Activated naive CD8-positive, alpha-beta T cell treated with anti-CD3 and anti-CD28 coated beads, Interleukin-2, amount 50 U/mL, for 24 hours (primary cell): ENCODE results near the gene SPATA17.
"Not testable (repeated sequence)": the region's sequence is repeated elsewhere in the genome, so short reads cannot be mapped to it uniquely, and the experiment has no call there.

Experiments used
- ATAC-seq: fragments of 150-1000 bp; cut with Tn5 transposase; one replicate; pipeline ENCODE4 v1.10.0; 2021
- DNase-seq: peaks from one replicate; pipeline ENCODE4 v3.0.0; 2021
- H3K27ac Mint-ChIP-seq: one replicate; pipeline ENCODE4 v1.8.0; 2021; ENCODE audit warnings: mild to moderate bottlenecking, mixed read lengths
- H3K27me3 Mint-ChIP-seq: one replicate; pipeline ENCODE4 v1.8.0; 2021; ENCODE audit warnings: mixed read lengths
- H3K36me3 Mint-ChIP-seq: one replicate; pipeline ENCODE4 v1.8.0; 2021; ENCODE audit warnings: low read depth, mixed read lengths
- H3K4me1 Mint-ChIP-seq: one replicate; pipeline ENCODE4 v1.8.0; 2021; ENCODE audit warnings: mixed read lengths
- H3K4me3 Mint-ChIP-seq: one replicate; pipeline ENCODE4 v1.8.0; 2021; ENCODE audit warnings: mild to moderate bottlenecking, moderate library complexity, mixed read lengths
- H3K9me3 Mint-ChIP-seq: one replicate; pipeline ENCODE4 v1.8.0; 2021; ENCODE audit warnings: mixed read lengths

The SPATA17 gene, protein sequence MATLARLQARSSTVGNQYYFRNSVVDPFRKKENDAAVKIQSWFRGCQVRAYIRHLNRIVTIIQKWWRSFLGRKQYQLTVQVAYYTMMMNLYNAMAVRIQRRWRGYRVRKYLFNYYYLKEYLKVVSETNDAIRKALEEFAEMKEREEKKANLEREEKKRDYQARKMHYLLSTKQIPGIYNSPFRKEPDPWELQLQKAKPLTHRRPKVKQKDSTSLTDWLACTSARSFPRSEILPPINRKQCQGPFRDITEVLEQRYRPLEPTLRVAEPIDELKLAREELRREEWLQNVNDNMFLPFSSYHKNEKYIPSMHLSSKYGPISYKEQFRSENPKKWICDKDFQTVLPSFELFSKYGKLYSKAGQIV

DNA sequence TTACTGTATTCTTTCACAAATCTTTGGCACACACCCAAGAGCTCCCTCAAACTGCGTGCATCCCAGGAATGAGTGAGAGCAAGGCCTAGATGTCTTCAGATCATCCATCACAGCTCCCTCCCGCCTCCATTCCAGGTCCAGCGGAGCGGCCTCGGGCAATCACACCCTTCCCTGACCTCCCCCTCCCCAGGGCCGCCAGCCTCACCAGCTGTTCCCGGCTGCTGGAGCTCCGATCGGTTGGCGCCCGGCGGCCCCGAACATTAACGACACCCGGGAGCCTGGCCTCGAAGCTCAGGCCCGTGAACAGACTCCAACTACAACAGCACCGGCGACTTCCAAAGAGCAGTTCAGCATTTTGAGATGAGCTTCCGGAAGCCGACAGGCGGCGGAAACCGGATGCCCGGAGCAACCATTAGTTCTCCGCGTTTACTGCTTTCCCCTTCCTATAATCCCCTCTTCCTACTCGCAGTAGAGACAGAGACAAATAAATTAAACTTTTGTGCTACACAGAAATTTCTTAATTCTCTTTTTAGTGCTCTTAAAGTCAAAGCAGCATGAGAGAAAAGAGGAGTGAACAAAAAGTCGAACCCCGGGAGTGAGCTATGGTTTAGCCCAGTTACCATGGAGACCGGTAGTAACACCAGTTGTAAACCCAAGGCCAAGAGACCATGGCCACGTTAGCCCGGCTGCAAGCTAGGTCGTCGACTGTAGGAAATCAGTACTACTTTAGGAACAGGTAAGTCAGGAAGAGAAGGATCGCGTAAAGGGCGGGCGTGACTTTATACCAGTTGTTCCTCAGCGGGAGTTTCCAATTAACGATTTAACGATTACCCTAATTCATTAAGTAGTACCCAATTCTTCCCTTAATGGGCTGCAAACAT lies at the start of gene SPATA17, which contains the start of gene GPATCH2:
SPATA17 (plus strand) TSS at position 634 of the 881 bp plus-strand sequence; CDS start at position 669, 35 bp downstream.
GPATCH2 (minus strand) TSS at position 380 of the 881 bp plus-strand sequence; CDS start at position 261, 119 bp downstream.
- Mint-ChIP-seq H3K27me3 (peaks cover 5% of the 10 kb centered on the region), H3K4me1 (peaks cover 46% of the 10 kb centered on the region), H3K36me3 (no peaks in the 10 kb centered on the region), H3K27ac (peak within 1 kb of the TSS; percentile 100), H3K9me3 (no peaks in the 10 kb centered on the region), H3K4me3 (peak within 1 kb of the TSS; percentile 93)
- DNase-seq (peak; percentile 67), ATAC-seq (peak; percentile 84)

DNA sequence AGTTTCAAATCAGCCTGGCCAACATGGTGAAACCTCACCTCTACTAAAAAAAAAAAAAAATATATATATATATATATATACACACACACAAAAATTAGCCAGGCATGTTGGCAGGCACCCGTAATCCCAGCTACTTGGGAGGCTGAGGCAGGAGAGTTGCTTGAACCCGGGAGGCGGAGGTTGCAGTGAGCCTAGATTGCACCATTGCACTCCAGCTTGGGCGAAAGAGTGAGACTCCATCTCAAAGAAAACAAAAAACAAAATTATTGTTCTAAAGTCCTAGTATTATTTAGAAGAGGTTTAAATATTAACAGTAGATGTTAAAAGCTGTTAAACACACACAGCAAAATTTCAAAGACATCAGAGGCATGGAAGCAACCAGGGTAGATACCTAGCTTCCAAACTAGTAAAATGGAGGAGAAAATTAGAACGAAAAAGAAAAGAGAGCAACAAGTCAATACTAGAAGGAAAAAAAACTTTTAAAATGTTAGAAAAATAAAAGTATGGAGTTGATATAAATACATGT lies 46.8 kb upstream of the SPATA17 start:
- DNase-seq, H3K27me3 Mint-ChIP-seq, H3K4me3 Mint-ChIP-seq, ATAC-seq, H3K27ac Mint-ChIP-seq, H3K4me1 Mint-ChIP-seq, H3K9me3 Mint-ChIP-seq: not testable (repeated sequence)
- H3K36me3 Mint-ChIP-seq, result peaks cover 10% of the 10 kb centered on the region

DNA sequence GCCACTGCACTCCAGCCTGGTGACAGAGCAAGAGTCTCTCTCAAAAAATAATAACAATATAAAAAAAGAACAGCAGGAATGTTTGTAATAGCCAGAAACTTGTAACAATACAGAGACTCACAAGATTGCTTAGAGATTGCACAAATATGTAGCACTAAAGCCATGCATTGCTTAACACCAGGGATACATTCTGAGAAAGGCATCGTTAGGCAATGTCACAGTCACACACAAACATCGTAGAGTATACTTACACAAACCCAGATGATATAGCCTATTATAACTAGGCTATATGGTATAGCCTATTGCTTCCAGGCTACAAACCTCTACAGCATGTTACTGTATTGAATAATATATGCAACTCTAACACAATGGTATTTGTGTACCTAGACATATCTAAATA lies 45.6 kb upstream of the SPATA17 start:
- Mint-ChIP-seq H3K36me3 (peaks cover 12% of the 10 kb centered on the region), H3K9me3 (peaks cover 4% of the 10 kb centered on the region), H3K27ac (no peak overlapping the region), H3K4me1 (no peaks in the 10 kb centered on the region), H3K4me3 (no peak overlapping the region), H3K27me3 (no peaks in the 10 kb centered on the region)
- ATAC-seq (no peak), DNase-seq (no peak)

DNA sequence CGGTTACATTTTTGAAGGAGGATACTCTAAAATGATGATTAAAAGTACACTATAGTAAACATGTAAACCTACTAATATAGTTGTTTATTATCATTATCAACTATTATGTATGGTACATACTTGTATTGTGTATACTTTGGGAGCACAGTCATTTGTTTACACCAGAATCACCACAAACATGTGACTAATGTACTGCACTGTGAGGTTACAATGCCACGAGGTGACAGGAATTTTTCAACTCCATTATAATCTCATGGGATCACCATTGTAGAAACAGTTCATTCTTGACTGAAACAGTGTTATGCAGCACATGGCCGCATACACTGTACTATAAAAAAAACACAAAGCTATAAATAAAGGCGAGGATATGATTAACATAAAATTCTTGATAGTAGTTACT lies 44.6 kb upstream of the SPATA17 start:
- Mint-ChIP-seq H3K27ac (no peak overlapping the region), H3K36me3 (peaks cover 6% of the 10 kb centered on the region), H3K9me3 (peaks cover 4% of the 10 kb centered on the region), H3K4me3 (no peak overlapping the region), H3K4me1 (no peaks in the 10 kb centered on the region), H3K27me3 (no peaks in the 10 kb centered on the region)
- DNase-seq, result no peak
- ATAC-seq, result no peak

DNA sequence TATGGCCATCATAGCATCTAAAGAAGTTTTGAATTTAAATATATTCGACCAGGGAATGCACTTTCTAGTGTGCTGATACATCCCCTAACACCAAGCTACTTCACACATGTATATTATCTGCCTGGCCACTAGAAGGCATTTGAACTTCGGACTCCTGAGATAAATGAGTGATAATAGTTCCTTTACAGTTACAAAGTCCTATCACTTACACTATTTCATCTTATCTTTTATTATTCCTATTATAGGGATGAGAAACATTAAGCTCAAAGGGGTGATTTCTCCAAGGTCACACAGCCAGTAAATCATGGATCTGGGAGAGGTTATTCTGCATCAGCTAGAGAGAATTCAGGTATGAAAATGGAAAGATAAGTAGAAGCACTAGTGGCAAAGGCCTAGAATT lies 40.5 kb upstream of the SPATA17 start:
- Mint-ChIP-seq H3K9me3 (peaks cover 4% of the 10 kb centered on the region), H3K4me1 (no peaks in the 10 kb centered on the region), H3K36me3 (peaks cover 6% of the 10 kb centered on the region), H3K27ac (no peak overlapping the region), H3K4me3 (no peak overlapping the region), H3K27me3 (no peaks in the 10 kb centered on the region)
- DNase-seq (no peak), ATAC-seq (no peak)

DNA sequence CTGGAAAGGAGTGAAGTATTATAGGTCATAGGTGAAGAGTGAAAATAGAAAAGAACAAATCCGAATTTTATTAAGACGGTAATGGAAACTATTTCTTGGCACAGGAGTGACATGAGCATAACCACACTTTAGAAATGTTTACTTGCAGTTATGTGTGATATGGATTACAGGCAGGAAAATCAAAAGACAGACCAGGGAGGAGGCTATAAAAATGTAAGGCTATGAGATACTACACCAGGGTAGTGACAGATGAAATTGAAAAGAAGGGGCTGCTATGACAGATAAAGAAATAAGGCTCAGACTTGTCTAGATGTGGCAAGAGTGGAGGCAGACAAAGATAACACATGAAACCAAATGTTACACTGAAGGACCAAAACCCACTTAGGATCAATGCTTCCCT lies 32.0 kb upstream of the SPATA17 start:
- peaks cover 9% of the 10 kb centered on the region for H3K36me3 Mint-ChIP-seq
- no peaks in the 10 kb centered on the region for H3K27me3 Mint-ChIP-seq
- H3K27ac Mint-ChIP-seq, result no peak overlapping the region
- no peaks in the 10 kb centered on the region for H3K9me3 Mint-ChIP-seq
- H3K4me3 Mint-ChIP-seq, result no peak overlapping the region
- no peaks in the 10 kb centered on the region for H3K4me1 Mint-ChIP-seq
- DNase-seq (no peak), ATAC-seq (no peak)

DNA sequence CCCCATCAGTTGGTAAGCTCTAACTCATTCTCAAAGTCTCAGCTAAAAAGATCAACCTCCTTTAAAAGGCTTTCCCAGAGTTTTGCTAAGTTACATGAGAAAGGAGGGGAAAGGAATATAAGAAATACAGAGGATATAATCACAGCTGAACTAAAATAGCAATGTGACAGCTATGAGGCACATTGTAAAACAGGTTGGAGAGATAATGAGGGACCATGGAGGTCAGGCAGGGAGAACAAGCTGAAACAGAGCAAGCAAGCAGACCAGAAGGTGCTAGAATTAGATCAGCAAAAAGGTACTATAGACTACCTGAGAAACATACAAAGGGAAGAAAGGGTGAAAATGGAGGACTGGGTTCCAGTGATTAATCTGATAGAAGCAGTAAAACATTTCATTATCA lies 28.8 kb upstream of the SPATA17 start:
- Mint-ChIP-seq H3K4me3 (no peak overlapping the region), H3K4me1 (no peaks in the 10 kb centered on the region), H3K27ac (no peak overlapping the region), H3K36me3 (peaks cover 13% of the 10 kb centered on the region), H3K9me3 (no peaks in the 10 kb centered on the region), H3K27me3 (no peaks in the 10 kb centered on the region)
- ATAC-seq, result no peak
- DNase-seq, result no peak

DNA sequence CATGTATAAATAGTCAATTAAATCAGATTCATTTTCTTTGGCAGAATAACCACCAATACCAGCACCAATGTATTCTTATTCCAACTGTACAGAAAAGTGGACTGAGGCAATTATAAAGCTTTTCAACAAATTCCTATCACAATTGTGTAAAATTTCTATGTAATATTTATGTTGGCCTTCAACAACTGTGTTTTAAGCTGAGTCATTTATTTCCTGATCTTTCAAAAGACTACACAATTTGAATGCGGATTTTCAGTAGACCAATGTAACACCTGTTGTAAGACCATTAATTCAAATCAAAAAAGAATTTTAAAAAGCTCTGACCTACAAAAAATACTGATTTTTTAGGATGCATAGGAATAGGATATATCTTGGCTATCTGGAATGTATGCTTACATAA lies 25.8 kb upstream of the SPATA17 start:
- Mint-ChIP-seq H3K4me1 (no peaks in the 10 kb centered on the region), H3K36me3 (peaks cover 24% of the 10 kb centered on the region), H3K27ac (no peak overlapping the region), H3K27me3 (no peaks in the 10 kb centered on the region), H3K9me3 (no peaks in the 10 kb centered on the region), H3K4me3 (no peak overlapping the region)
- DNase-seq (no peak), ATAC-seq (no peak)

DNA sequence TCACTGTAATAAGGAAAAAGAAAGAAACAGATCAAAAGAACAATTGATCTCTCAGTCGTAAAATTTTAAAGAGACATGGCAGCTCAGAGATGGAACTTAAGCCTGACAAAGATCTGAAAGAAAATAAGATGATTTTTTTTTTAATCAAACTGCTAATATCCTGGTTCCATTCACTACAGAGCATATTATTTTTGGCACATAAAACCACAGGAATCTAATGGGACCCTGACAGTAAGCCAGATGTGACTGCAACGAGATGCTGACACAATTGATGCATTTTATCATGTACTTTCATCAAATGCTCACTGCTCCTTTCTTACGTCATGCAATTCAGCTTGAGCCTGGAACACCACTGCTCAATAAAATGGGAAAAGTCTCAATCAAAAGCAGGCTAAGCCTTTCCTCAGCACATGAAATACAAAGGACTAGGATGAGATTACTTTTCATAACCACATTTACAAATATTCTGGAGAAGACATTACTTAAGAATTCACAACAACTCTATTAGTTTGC lies 16.9 kb upstream of the SPATA17 start:
- H3K27ac Mint-ChIP-seq, result no peak overlapping the region
- no peak for ATAC-seq

DNA sequence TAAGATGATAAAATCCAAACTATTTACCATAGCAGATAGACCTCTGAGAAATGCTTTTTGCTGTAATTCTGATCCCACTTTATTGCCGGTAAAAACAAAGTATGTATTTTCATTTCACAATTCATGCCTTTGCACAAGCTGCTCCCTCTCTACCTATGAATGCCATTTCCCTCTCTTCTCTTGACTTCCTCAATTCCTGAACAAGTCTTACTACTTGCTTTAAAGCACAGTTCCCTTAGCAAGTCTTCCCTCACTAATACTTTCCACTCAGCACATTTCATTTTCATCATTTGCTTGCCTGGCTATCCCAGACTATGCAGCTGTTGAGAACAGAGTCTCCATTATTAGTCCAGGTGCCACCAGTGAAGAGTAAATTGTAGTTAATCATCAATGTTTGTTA lies 14.0 kb upstream of the SPATA17 start:
- ATAC-seq (no peak), DNase-seq (no peak)
- H3K4me1 Mint-ChIP-seq, result peaks cover 13% of the 10 kb centered on the region
- H3K4me3 Mint-ChIP-seq, result no peak overlapping the region
- H3K27ac Mint-ChIP-seq, result peak overlapping the region; percentile 12
- peaks cover 25% of the 10 kb centered on the region for H3K36me3 Mint-ChIP-seq
- no peaks in the 10 kb centered on the region for H3K27me3 Mint-ChIP-seq
- H3K9me3 Mint-ChIP-seq, result no peaks in the 10 kb centered on the region

More for the DNA sequence above, 16.9 kb upstream of the SPATA17 start:
- H3K4me1 Mint-ChIP-seq, result no peaks in the 10 kb centered on the region
- no peak for DNase-seq
- H3K4me3 Mint-ChIP-seq, result no peak overlapping the region
- no peaks in the 10 kb centered on the region for H3K9me3 Mint-ChIP-seq
- no peaks in the 10 kb centered on the region for H3K27me3 Mint-ChIP-seq
- peaks cover 25% of the 10 kb centered on the region for H3K36me3 Mint-ChIP-seq

DNA sequence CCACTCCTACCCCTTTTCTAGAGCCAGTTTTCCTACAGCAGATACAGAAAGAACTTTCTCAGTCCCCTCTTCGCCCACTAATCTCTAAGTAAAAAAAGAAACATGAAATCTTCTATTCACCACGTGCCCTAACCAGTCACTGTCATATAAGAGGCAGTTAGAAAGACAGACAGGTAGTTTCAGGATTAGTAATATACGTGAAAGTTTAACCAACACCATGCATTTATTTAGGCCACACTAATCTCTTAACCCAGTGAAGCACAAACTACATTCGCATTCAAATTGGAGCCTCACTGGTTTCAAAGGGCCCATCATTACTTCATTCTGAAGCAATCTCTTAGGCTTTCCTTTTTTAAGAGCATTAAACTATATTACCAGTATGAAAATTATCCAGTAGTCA lies 10.3 kb upstream of the SPATA17 start:
- H3K36me3 Mint-ChIP-seq, result peaks cover 26% of the 10 kb centered on the region
- H3K4me1 Mint-ChIP-seq, result peaks cover 30% of the 10 kb centered on the region
- H3K27ac Mint-ChIP-seq, result peak overlapping the region; percentile 10
- no peaks in the 10 kb centered on the region for H3K27me3 Mint-ChIP-seq
- no peak overlapping the region for H3K4me3 Mint-ChIP-seq
- H3K9me3 Mint-ChIP-seq, result no peaks in the 10 kb centered on the region
- DNase-seq (no peak), ATAC-seq (peak; percentile 100)

DNA sequence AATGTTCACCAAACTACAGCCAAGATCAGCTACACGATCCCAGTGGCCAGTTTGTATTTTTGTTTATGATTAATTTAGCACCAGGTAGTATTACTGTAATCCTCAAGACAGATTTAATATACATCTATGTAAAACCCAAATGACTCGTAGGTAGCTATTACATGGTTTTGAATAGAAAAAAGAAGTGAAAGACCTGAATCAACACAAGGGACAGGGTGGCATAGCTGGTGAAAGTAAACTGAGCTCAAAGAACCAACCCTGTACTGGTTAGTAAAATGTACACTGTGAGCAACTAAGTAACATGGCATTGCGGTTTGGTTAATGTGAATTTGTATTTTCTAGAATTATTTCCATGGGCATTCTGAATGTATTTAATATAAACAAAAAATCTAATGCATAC lies 9.1 kb upstream of the SPATA17 start:
- peaks cover 41% of the 10 kb centered on the region for H3K4me1 Mint-ChIP-seq
- peak; percentile 34 for ATAC-seq

DNA sequence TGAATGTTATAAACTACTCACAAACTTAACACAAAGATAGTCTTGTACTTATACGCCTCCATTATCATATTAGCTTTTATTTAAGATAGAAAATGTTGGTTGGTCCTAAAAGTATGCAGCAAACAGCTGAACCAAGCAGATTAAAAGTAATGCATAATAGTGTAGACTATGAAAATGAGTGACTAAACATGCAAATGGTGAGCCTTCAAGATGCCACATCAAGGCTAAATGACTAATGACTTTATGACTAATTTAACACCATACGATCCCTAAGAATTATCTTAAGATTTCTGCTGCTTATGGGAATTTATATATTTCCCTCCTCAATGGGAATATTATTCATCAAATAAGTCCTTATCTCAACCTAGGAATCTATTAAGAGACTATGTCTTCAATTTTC lies 4.8 kb upstream of the SPATA17 start:
- no peak overlapping the region for H3K4me3 Mint-ChIP-seq
- ATAC-seq (peak; percentile 71), DNase-seq (no peak)
- no peak overlapping the region for H3K27ac Mint-ChIP-seq
- H3K4me1 Mint-ChIP-seq, result peaks cover 66% of the 10 kb centered on the region
- no peaks in the 10 kb centered on the region for H3K9me3 Mint-ChIP-seq
- peaks cover 3% of the 10 kb centered on the region for H3K36me3 Mint-ChIP-seq
- H3K27me3 Mint-ChIP-seq, result no peaks in the 10 kb centered on the region

More for the DNA sequence above, 9.1 kb upstream of the SPATA17 start:
- Mint-ChIP-seq H3K27ac (no peak overlapping the region), H3K4me3 (no peak overlapping the region), H3K27me3 (no peaks in the 10 kb centered on the region), H3K36me3 (peaks cover 21% of the 10 kb centered on the region), H3K9me3 (no peaks in the 10 kb centered on the region)
- DNase-seq, result no peak

DNA sequence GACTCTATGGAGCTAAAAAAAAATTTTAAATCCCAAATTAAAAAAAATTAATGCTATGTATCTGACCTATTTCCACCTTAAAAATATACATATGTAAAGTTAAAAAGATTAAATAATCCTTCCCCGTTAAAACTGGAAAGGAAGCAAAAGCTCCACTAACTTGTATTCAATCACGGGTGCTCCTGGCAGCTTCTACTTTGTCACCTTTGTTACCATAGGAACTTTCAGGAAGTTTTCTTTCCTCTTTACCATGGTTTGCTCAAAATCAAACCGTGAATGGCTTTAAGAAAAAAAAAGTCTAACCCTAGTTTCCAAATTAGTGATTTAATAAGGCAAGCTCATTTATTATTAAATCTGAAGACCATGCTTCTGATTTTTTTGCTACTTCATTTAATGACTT lies 3.7 kb upstream of the SPATA17 start:
- DNase-seq (no peak), ATAC-seq (no peak)
- Mint-ChIP-seq H3K9me3 (no peaks in the 10 kb centered on the region), H3K4me3 (no peak overlapping the region), H3K27ac (no peak overlapping the region), H3K27me3 (no peaks in the 10 kb centered on the region), H3K4me1 (peaks cover 63% of the 10 kb centered on the region), H3K36me3 (peaks cover 3% of the 10 kb centered on the region)
